H1 (cell line): ENCODE data around the gene TOP3B. TPM values are rescaled to one million over a fixed set of nuclear protein-coding genes. Genes with fewer than 3 reads are reported as not detected.

Source experiments
- CTCF ChIA-PET: fragments of 300-600 bp; sonication (Branson Sonifier 250); formaldehyde crosslinking; loops from one replicate; lab custom pipeline; 2021; ENCODE audit not compliant: partially characterized antibody; lab: Charles Lee
- POLR2A ChIA-PET: fragments of 300-600 bp; sonication (Branson Sonifier 250); formaldehyde crosslinking; loops from one replicate; lab custom pipeline; 2021; ENCODE audit warnings: inconsistent platforms; ENCODE audit not compliant: partially characterized antibody; lab: Charles Lee
- DNase-seq, 2 experiments: peaks; one replicate each; pipeline versions ENCODE4 v3.0.0 to v3.0.0-alpha.2; 2010 to 2022; ENCODE audit warnings: low spot score in 2 of 2, low read depth in 1 of 2, mixed read lengths in 1 of 2
- FAIRE-seq: peaks from 2 replicates; lab custom pipeline; 2011; peaks lifted over from hg19 to GRCh38; lab: Jason Lieb, UNC
- H2AFZ ChIP-seq: 2 replicates; pipeline ENCODE4 v1.8.1; 2012; ENCODE audit warnings: low read length, inconsistent platforms
- H2AK5ac ChIP-seq: 2 replicates; pipeline ENCODE4 v1.6.1; 2013; ENCODE audit warnings: low read depth, low read length
- H2BK120ac ChIP-seq: replicated peaks from 2 replicates; pipeline ENCODE3; 2013; ENCODE audit warnings: low read depth, low read length, inconsistent platforms
- H2BK12ac ChIP-seq: 2 replicates; pipeline ENCODE4 v1.6.1; 2013; ENCODE audit warnings: low read depth, low read length
- H2BK15ac ChIP-seq: 2 replicates; pipeline ENCODE4 v1.6.1; 2013; ENCODE audit warnings: low read length
- H2BK20ac ChIP-seq: 2 replicates; pipeline ENCODE4 v1.6.1; 2013; ENCODE audit warnings: low read length
- H2BK5ac ChIP-seq: 2 replicates; pipeline ENCODE4 v1.6.1; 2013; ENCODE audit warnings: low read depth, low read length
- H3K14ac ChIP-seq: 2 replicates; pipeline ENCODE4 v1.6.1; 2013; ENCODE audit warnings: inconsistent platforms; ENCODE audit not compliant: insufficient read length
- H3K18ac ChIP-seq: 2 replicates; pipeline ENCODE4 v1.6.1; 2013; ENCODE audit warnings: low read length; ENCODE audit errors: extremely low read depth
- H3K23ac ChIP-seq: 2 replicates; pipeline ENCODE4 v1.6.1; 2013; ENCODE audit warnings: inconsistent platforms; ENCODE audit not compliant: insufficient read length
- H3K23me2 ChIP-seq: 2 replicates; pipeline ENCODE4 v1.6.1; 2013; ENCODE audit warnings: low read depth, low read length
- H3K27ac ChIP-seq: 2 replicates; pipeline ENCODE4 v1.6.1; 2011; ENCODE audit warnings: low read depth, low read length, inconsistent platforms
- H3K27me3 ChIP-seq, 4 experiments: replicated peaks in 1 of 4; 1 replicate in 1 of 4; 2 replicates in 3 of 4; pipeline versions ENCODE4 v1.6.1 to v1.8.1; 2011 to 2013; ENCODE audit warnings: low read length in 3 of 4, mild to moderate bottlenecking in 3 of 4, inconsistent platforms in 2 of 4, mixed read lengths in 2 of 4, moderate library complexity in 1 of 4; ENCODE audit not compliant: control insufficient read depth in 3 of 4, insufficient read depth in 3 of 4; ENCODE audit errors: extremely low read depth in 1 of 4
- H3K36me3 ChIP-seq, 4 experiments: 2 replicates each; pipeline versions ENCODE4 v1.6.1 to v1.8.1; 2011 to 2013; ENCODE audit warnings: mild to moderate bottlenecking in 4 of 4, low read length in 3 of 4, moderate library complexity in 2 of 4, control low read depth in 1 of 4, inconsistent platforms in 1 of 4; ENCODE audit not compliant: insufficient read depth in 4 of 4, control insufficient read depth in 2 of 4
- H3K4ac ChIP-seq: replicated peaks from 2 replicates; pipeline ENCODE3; 2013; ENCODE audit warnings: low read length, low read depth, mixed read lengths, inconsistent platforms; ENCODE audit not compliant: insufficient read length
- H3K4me1 ChIP-seq, 4 experiments: replicated peaks in 1 of 4; 1 replicate in 1 of 4; 2 replicates in 3 of 4; pipeline versions ENCODE4 v1.6.1 to v1.8.1; 2011 to 2013; ENCODE audit warnings: low read length in 3 of 4, inconsistent platforms in 2 of 4, mixed read lengths in 1 of 4; ENCODE audit not compliant: insufficient read depth in 4 of 4, control insufficient read depth in 3 of 4
- H3K4me2 ChIP-seq, 2 experiments: 2 replicates each; pipeline versions ENCODE4 v1.6.1 to v1.8.1; 2011 to 2013; ENCODE audit warnings: low read depth in 2 of 2, low read length in 2 of 2, control low read depth in 1 of 2, inconsistent platforms in 1 of 2, mild to moderate bottlenecking in 1 of 2; ENCODE audit not compliant: insufficient read depth in 1 of 2
- H3K4me3 ChIP-seq, 4 experiments: fragments of 200-600, 300-600 bp in 1 of 4; sonication (generic), shearing (Covaris generic), sonication (Bioruptor Twin) in 1 of 4; 2 replicates each; pipeline versions ENCODE4 v1.5.1 to v1.8.1; 2011 to 2016; ENCODE audit warnings: low read length in 4 of 4, low read depth in 3 of 4, control low read depth in 2 of 4, inconsistent platforms in 2 of 4, mild to moderate bottlenecking in 2 of 4, mixed read lengths in 1 of 4, moderate library complexity in 1 of 4; ENCODE audit not compliant: insufficient read depth in 2 of 4; ENCODE audit errors: extremely low read depth in 1 of 4
- H3K56ac ChIP-seq: replicated peaks from 2 replicates; pipeline ENCODE3; 2013; ENCODE audit warnings: low read depth, mild to moderate bottlenecking, mixed read lengths, low read length, inconsistent platforms; ENCODE audit not compliant: insufficient read length
- H3K79me1 ChIP-seq: 2 replicates; pipeline ENCODE4 v1.6.1; 2013; ENCODE audit warnings: low read depth, low read length, control low read depth
- H3K79me2 ChIP-seq, 2 experiments: 2 replicates each; pipeline versions ENCODE4 v1.6.1 to v1.8.1; 2012 to 2013; ENCODE audit warnings: low read length in 2 of 2, mild to moderate bottlenecking in 2 of 2, inconsistent platforms in 1 of 2; ENCODE audit not compliant: insufficient read depth in 2 of 2, control insufficient read depth in 1 of 2
- H3K9ac ChIP-seq, 4 experiments: replicated peaks in 1 of 4; 1 replicate in 1 of 4; 2 replicates in 3 of 4; pipeline versions ENCODE4 v1.6.1 to v1.8.1; 2011 to 2013; ENCODE audit warnings: low read depth in 3 of 4, low read length in 3 of 4, control low read depth in 2 of 4, mild to moderate bottlenecking in 2 of 4, moderate library complexity in 2 of 4, inconsistent platforms in 1 of 4; ENCODE audit errors: extremely low read depth in 1 of 4
- H3K9me3 ChIP-seq, 2 experiments: 2 replicates each; pipeline versions ENCODE4 v1.6.1 to v1.8.1; 2012 to 2013; ENCODE audit warnings: mild to moderate bottlenecking in 2 of 2, moderate library complexity in 2 of 2, control low read depth in 1 of 2, inconsistent platforms in 1 of 2, low read depth in 1 of 2, low read length in 1 of 2, mixed read lengths in 1 of 2; ENCODE audit not compliant: insufficient read depth in 2 of 2
- H4K20me1 ChIP-seq, 2 experiments: replicated peaks in 1 of 2; 2 replicates each; pipeline versions ENCODE3 to v1.8.1; 2011 to 2013; ENCODE audit warnings: inconsistent platforms in 2 of 2, low read length in 2 of 2, mild to moderate bottlenecking in 1 of 2; ENCODE audit not compliant: insufficient read depth in 2 of 2, control insufficient read depth in 1 of 2
- H4K5ac ChIP-seq: 2 replicates; pipeline ENCODE4 v1.6.1; 2013; ENCODE audit warnings: low read length, low read depth, mixed read lengths, inconsistent platforms; ENCODE audit not compliant: insufficient read length
- H4K8ac ChIP-seq: 2 replicates; pipeline ENCODE4 v1.8.0; 2013; ENCODE audit warnings: mild to moderate bottlenecking, moderate library complexity, low read length, inconsistent platforms; ENCODE audit not compliant: insufficient read depth; ENCODE audit errors: extremely low read depth
- H4K91ac ChIP-seq: replicated peaks from 2 replicates; pipeline ENCODE3; 2013; ENCODE audit warnings: low read length, mixed read lengths, inconsistent platforms; ENCODE audit not compliant: insufficient read length
- CEBPB ChIP-seq: IDR thresholded peaks from 2 replicates; pipeline ENCODE4 v1.6.1; 2012; ENCODE audit warnings: low read depth, low read length
- CHD2 ChIP-seq: IDR thresholded peaks from 2 replicates; pipeline ENCODE4 v1.6.1; 2012; ENCODE audit warnings: low read length, improper control_type of control experiment
- CTBP2 ChIP-seq: IDR thresholded peaks from 2 replicates; pipeline ENCODE4 v1.7.0; 2011; ENCODE audit warnings: borderline replicate concordance, mild to moderate bottlenecking, moderate library complexity, mixed read lengths, low read length; ENCODE audit not compliant: insufficient read depth, insufficient read length
- KDM4A ChIP-seq: IDR thresholded peaks from one replicate; pipeline ENCODE4 v1.7.1; 2012; ENCODE audit warnings: low read depth, mild to moderate bottlenecking, moderate library complexity, low read length, inconsistent platforms; ENCODE audit not compliant: severe bottlenecking
- POU5F1 ChIP-seq: IDR thresholded peaks from 2 replicates; pipeline ENCODE4 v1.6.1; 2011; ENCODE audit warnings: low read depth, mild to moderate bottlenecking, low read length, moderate library complexity
- RAD21 ChIP-seq, 2 experiments: IDR thresholded peaks in 1 of 2; conservative IDR thresholded peaks in 1 of 2; 2 replicates each; pipeline ENCODE4 v1.6.1; 2011; ENCODE audit warnings: low read depth in 2 of 2, low read length in 2 of 2, improper control_type of control experiment in 1 of 2, inconsistent platforms in 1 of 2, mild to moderate bottlenecking in 1 of 2, moderate library complexity in 1 of 2
- WGBS, 2 experiments: shearing (Covaris generic) in 1 of 2; methylation state at CpG; one replicate each; pipeline versions ENCODE4 v1.1.6 to v1.1.7; 2013 to 2015; ENCODE audit warnings: low lambda C conversion rate in 2 of 2, mixed read lengths in 2 of 2, inconsistent platforms in 1 of 2, low coverage in 1 of 2, missing lambda C conversion rate in 1 of 2; ENCODE audit not compliant: insufficient replicate concordance in 2 of 2, insufficient coverage in 1 of 2, insufficient read length in 1 of 2; ENCODE audit errors: extremely low coverage in 1 of 2, missing lambda C conversion rate in 1 of 2; 5-methylcytosine and 5-hydroxymethylcytosine counted together
- polyA plus RNA-seq, 7 experiments: library from polyadenylated mRNA; depleted of rRNA in 3 of 7; stranded (reverse) in 5 of 7; unstranded in 2 of 7; fragments of >200 nt in 5 of 7; fragments of 200-250 nt in 2 of 7; gene quantifications; 1 replicate in 5 of 7; 2 replicates in 1 of 7; 4 replicates in 1 of 7; pipeline versions ENCODE4 v1.2.1 to v1.2.3, GENCODE V29; 2011 to 2013; ENCODE audit warnings: missing spikeins in 2 of 7, mixed read lengths in 2 of 7
- total RNA-seq: library from RNA; stranded (reverse); fragmentation: NEBNext Ultra II Directional; extraction: Animal tissue kit (Norgen Biotek cat#: 25700); gene quantifications from 2 replicates; pipeline ENCODE4 v1.2.1, GENCODE V29; 2021

TOP3B gene
- total and polyA plus RNA-seq, 2 of the 8 experiments (the other 6 are each of a cell fraction or from before 2014, with no cell fraction given) = 30.4 to 52.8 TPM

GRCh38 chr22:21958360-21959273, 24.0 kb downstream of the TOP3B start:
- Histone ChIP-seq H4K8ac (no peak overlapping the region), H3K27ac (no peak overlapping the region)
- FAIRE-seq = no peak

More at GRCh38 chr22:21958360-21959273, 24.0 kb downstream of the TOP3B start:
- Histone ChIP-seq H3K9ac (no peak overlapping the region), H2AFZ (no peak overlapping the region), H2BK15ac (no peak overlapping the region), H3K79me2 (no peaks in the 10 kb centered on the region), H3K23me2 (no peaks in the 10 kb centered on the region), H3K36me3 (peaks cover 9 to 35% (median 26%) of the 10 kb centered on the region in 4 experiments; a peak in 7 of 8 replicates), H2BK12ac (no peak overlapping the region), H3K18ac (no peak overlapping the region)
- POLR2A ChIA-PET = interaction anchor here (0.6 to 5.4 kb wide), 6 partner anchors 9 to 145 kb away, joined by 3 to 37 read pairs (median 5); partner anchors contain the start of gene TOP3B
- DNase-seq = no peak
- TF ChIP-seq POU5F1 (no peak), CHD2 (no peak), KDM4A (no peak), RAD21 (IDR thresholded peaks at IDR 0.05 in 1 of 2, conservative IDR thresholded peaks at IDR 0.05 in 1 of 2; ENCODE audit: low read depth in 2 of 2, low read length in 2 of 2) (no peak), CTBP2 (no peak), CEBPB (no peak)
- TF ChIP-seq, all 59 proteins: peak for 0
- Histone ChIP-seq H3K4ac (no peak overlapping the region), H4K5ac (no peak overlapping the region), H2BK20ac (no peak overlapping the region), H3K14ac (no peak overlapping the region), H2AK5ac (no peak overlapping the region), H2BK120ac (no peak overlapping the region), H3K4me2 (no peak overlapping the region), H3K4me1 (no peaks in the 10 kb centered on the region), H2BK5ac (no peak overlapping the region), H3K27me3 (no peaks in the 10 kb centered on the region; a peak in 1 of 7 replicates), H3K23ac (no peak overlapping the region), H4K91ac (no peak overlapping the region), H3K79me1 (no peaks in the 10 kb centered on the region), H3K56ac (no peak overlapping the region), H3K4me3 (no peak overlapping the region), H3K9me3 (peaks cover 0 to 1% of the 10 kb centered on the region in 2 experiments; a peak in 1 of 4 replicates), H4K20me1 (peaks cover 4 to 15% of the 10 kb centered on the region in 2 experiments)
- 90% methylated on average over 22 of the region's 22 CpGs; no CpG with 5 or more reads in 1 of the 2 experiments for WGBS, 2 experiments
- CTCF ChIA-PET = interaction anchor here (1.0 kb wide), 1 partner anchor 11 kb away, joined by 4 read pairs; no protein-coding TSS in a partner anchor
